HG03520 (cell line): Measurements from ENCODE around the gene LYSMD3.

ENCODE experiments used
- ATAC-seq: cut with Tn5 transposase; IDR thresholded peaks from one replicate; pipeline ENCODE4 v1.9.1; 2021; ENCODE audit warnings: mild to moderate bottlenecking, moderate library complexity; ENCODE audit not compliant: unreplicated experiment

LYSMD3 gene

DNA sequence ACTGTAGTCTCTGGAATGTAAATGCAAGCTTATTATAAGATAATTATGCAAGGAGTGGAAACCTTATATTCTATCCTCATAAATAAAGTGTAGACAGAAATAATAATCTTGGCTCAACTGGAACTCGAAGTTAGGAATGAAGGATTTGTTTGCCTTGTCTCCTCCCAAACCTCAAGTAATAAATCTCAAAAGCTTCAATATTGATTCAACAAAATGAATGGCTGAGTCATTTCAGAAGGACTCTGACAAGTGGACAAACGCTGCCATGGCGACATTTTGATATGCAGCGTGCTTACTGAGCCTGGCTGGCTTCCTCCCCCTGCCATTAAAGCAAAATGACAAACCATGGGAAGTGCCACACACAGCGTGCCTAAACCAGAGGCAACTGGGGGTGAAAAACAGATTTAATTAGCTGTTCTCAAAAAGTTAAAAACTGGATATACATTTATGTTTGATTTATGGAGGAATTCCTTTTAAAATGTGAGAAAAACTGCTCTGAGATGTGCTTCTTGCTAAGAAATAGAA is 18.7 kb upstream of the LYSMD3 start:
- ATAC-seq, result no peak

DNA sequence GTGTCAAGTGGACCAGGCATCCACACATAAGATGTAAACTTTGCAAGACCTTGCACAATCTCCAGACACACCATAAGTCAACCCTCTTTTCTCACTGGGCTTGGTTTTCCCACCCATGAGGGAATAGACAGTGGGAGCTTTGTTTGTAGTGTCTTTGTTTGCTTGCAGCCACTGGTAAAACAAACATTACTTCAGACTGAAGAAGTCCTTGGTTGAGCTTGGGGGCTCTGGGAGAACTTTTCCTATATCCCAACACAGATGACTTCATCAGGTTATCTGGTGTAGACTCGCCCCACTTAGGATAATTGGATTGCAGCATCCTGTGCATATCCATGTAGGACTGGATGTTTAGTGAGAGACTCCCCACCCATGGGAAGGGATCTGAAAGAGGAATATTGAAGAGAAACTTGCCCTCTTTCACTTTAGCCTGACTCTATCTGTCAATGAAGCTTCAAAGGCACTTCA is 17.7 kb upstream of the LYSMD3 start:
- no peak for ATAC-seq

DNA sequence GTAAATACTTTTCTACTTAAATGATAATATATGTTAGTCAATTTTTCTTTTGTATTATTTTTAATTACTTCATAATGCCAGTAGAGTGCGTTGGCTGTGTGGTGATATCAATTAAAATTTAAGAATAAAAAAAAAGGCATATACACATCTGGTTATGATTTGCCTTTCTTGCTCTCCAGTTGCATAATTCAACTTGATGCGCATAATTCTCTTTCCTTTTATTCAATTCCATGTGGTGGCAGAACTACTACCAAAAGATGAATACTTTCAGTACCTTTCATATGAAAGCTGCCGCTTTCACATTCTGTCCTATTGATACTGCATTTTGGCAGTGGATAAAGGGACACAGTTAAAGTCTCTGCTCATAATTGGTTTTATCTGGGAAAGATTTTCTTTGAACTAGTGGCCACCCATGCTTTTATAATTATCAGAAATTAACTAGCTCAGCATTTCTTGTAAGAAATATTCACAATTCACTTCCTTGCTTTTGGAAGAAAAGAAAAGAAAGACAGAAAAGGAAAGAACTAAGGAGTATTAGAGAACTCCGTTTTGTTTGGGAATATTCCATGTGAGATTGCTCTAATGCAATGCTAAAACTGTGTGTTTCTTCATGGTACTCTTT is 16.9 kb upstream of the LYSMD3 start:
- ATAC-seq, result no peak

DNA sequence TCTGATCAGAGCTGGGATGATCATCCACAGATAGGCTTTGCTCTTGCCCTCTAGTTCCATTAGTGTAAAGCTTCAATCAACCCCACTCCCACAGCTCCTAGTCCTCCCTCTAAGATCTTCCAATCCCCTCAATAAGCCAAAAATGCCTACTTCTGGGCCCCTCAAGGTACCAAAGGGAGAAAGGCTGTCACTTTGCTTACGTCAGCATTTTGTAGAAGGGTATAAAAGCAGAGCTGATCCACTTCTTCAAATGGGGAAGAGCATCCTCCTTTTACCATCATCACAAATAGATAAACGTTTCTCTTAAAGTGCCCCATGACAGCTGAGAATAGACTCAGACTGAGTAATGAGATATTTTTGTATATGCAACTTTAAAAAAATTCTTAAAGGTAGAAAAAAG is 16.1 kb upstream of the LYSMD3 start:
- ATAC-seq, result no peak

DNA sequence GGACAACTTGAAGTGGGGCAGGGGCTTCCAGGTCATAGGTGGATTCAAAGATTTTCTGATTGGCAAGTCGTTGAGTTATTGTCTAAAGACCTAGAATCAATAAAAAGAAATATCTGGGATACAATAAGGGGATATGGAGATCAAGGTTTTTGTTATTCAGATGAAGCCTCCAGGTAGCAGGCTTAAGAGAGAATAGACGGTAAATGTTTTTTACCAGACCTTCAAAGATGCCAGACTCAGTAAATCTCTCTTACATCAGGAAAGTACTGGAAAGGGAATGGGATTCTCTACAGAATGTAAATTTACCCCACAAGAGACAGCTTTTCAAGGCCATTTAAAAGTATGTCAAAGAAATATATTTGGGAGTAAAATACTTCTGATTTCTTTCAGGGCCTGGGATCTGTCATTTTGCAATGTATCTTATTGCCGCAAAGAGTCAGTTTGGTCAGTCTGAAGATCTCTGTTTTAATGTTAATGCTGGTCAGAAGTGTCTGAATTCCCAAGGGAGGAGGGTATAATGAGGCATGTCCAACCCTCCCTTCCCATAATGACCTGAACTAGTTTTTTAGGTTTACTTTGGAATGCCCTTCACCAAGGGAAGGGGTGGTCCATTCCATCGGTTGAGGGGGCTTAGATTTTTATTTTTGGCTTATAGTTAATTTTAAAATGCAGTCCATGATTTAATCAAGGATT is 13.6 kb upstream of the LYSMD3 start:
- ATAC-seq, result no peak

DNA sequence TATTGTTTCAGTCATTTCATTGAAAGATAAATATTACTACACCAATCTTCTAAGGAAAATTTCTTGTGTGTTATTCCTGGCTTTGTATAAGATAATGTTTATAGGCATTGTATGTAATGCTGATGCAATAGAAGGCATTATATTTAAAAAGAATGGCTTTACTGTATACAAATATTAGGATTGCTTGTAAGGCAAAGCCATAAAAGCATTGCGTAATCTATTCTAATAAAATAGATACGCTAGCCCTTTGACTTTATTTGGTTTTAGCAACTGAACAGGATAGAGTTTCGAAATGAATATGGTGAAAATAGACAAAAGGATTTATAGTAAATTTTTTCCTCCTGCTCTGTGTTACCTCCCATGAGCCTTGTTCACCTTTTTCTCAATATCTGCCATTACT is 5.5 kb upstream of the LYSMD3 start:
- ATAC-seq, result no peak

DNA sequence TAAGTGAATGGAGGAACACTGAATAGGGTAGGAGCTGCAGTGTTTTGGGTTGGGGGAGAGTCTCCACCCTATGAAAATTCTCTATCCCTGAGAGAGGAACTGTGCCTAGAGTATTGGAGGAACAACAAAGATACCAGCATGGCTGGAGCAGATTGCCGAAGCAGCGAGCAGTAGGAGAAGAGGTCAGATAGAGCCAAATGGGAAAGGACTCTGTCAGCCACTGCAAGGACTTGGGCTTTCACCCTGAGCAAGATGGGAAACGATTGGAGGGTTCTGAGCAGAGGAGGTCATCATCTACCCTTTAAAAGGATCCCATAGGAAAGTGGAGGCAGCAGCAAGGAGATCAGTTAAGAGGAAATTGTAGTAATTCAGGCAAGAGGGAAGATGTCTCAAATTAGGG is 4.4 kb upstream of the LYSMD3 start:
- no peak for ATAC-seq

DNA sequence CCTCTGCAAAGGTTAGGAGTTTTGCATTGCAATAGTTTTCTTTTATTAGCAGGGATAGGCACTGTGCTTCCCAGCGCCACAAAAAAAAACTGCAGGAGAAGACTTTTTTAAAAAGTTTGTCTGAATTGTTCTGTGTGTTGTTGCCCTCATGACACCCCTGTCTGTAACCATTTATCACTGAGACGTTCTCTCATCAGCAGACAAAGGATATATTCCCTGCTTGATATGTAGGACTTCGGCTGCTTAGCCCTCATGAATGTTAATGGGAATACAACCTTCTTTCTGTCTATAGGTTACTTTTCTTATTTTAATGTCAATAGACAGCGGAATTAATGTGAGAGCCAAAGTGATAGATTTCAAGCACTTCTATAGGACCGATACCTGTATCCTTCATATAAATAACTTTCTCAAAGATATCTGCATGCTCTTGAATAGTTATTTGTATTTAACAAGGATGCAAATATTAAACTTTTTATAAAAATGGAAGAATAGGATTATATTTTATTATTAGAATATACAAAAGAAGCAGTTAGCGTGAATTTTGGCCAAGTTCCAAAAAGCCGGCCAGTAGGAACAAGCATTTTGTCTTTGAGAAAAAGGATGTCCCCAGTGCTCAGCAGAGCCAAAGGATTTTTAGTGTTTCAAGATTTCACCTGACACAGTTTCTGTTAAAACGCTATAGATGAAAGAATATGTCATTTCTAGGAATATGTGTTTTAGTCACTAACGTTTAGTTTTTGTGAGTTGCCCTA is 1.5 kb upstream of the LYSMD3 start:
- no peak for ATAC-seq

DNA sequence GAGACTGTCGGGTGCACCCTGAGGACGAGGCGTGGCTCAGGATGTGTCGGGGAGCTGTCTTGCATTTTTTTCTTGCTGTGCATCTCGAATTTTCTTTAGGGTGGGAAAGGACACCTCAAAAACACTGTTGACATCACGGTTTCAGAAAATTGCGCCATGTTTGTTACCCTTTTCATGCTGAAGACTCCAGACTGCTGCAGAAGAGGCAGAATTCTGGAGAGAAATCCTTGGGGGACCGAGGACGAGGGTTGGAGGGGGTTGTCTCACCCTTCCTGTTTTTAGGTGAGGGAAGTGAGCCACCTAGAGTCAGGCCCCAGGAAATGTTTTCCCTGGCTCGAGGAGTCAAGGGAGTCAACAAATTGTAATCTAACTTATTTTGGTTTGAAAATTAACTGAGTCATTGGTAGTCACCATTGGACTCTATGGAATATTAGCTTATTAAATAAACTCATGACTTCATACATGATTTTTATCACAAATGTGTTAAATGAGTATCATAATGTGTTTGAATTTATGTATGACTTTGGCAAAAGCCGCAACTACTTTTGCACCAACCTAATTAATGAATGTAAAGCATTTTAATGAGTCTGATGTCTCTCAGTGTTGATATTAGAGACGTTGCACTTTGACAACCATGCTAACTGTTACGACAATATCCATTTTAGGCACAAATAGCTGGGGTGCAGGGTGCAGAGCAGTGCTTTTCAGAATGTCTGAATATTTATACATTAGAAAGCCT is 724 bp upstream of the LYSMD3 start:
- ATAC-seq, result peak; percentile 56

DNA sequence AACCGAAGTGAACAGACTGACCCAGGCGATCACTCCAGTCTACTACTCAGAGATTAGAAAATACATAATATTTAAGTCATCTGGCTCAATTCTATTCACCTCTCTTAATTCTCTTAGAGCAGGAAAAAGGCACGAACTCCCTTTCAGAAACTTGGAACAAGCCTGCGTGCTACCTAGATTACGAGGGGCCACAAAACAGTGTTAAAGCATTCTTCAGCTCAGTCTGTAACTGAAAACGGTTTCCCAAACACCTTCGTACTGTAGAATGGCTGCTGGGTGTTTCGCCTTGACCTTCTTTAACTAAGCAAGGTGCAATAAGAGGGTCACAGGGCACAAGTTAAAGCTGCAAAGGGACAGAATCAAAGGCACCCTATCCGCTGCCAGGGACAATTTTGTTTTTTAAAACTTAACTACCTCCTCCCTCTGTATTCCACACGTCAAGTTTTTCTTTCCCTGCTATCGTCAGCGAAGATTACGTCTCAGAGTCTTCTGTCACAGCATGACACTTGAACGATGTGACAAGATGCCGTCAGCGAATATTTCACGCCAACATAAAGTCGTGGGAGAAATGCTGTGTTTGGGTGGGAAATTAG is 687 bp downstream of the LYSMD3 start:
- peak; percentile 6 for ATAC-seq

DNA sequence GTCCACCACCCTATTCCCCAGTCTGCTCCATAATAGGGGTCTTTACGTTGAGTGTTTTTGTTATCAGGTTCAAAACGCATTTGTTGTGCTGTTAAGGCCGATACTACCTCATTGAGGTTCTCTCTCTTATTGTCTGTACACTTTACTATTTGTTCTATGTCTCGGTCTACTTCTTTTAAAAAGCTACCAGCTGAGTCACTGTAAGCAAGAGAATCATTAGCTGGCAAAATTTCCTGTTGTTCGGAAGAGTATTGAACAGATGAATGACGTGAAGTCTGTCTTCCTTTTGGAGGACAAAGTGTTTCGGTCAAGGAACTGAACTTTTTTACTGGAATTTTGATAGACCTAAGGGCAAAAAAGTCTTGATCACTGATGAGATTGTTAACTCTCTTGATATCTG is 10.3 kb downstream of the LYSMD3 start:
- no peak for ATAC-seq

DNA sequence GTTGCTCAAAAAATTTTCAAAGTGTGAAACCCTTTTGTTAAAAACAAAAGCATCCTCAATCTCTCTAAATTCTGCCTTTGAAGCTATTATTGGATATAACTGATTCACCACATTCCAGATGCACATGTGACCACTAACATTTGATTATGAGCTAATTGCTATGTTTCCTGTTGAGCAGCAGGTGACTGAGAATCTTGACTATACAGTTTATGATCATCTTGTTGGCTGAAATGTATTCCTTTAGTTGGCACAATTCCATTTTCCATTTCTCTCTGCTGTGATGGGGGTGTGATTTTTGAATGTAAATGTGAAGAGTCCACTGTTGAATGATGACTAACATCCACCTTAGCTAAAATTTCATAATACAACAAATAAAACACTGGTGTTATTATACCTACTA is 10.7 kb downstream of the LYSMD3 start:
- no peak for ATAC-seq

DNA sequence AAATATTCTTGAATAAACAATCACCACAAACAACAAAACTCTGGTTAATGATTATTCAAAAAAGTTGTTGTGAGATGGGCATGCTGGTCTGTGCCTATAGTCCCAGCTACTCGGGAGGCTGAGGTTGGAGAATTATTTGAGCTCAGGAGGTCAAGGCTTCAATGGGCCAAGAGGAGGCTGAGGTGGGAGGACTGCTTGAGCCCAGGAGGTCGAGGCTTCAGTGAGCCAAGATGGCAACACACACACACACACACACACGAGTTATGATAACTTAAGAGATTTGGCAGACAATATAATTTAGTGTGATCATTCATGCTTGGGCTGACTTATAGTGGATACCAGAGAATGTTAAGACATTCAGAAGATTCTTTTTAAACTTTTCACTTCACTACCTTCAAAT is 14.9 kb downstream of the LYSMD3 start:
- no peak for ATAC-seq

DNA sequence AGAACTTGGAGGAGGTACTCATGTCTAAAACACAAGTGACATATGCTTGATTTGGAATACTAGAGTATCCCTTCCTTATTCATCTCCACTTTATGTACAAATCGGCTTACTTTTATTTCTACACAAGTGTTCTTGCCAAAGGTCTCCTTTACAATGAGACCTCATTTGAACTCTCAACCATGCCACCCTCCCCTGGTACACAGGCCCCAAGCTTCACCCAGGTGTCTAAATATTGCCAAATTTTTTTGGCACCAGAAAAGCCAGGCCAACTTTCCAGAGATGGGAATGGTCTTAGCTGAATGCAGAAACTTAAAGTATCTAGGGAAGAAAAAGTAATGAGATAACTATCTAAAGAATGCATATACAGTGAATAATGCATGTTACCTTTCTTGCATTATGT is 18.9 kb downstream of the LYSMD3 start:
- no peak for ATAC-seq

DNA sequence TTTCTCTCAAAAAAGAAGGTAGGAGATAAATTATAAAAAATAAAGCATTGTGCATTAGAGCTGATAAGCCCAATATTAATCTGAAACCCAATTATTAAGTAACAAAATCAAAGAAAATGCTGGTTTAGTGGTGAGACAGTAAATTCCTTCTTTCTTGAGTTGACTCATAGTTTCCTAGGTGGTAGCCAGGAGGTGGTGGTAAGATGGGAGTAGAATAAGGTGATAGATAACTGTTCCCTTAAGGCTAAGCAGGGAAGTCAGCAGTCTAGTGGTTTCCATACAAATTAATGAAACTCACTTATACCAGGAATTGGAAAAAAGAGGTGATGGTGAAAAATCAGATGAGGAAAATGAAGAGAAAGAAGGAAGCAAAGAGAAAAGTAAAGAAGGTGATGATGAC is 23.2 kb downstream of the LYSMD3 start:
- no peak for ATAC-seq

DNA sequence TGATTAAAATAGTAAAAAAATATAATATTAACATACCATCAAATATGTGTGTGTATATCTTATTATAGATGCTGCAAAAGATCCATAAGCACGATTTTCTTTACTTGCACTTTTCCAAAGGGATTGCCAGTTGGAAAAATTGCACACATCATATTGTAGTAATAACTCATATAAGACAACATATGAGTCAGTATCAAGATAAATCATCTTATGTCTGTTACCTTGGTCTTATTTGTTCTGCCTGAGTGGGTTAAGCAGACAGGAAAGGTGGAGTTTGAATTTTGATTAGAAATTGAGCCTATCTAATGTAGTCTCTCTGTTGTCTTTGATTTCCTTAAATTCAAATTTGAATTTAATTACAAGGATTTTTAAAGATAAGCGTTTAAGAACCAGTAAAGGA is 24.6 kb downstream of the LYSMD3 start:
- ATAC-seq, result no peak

DNA sequence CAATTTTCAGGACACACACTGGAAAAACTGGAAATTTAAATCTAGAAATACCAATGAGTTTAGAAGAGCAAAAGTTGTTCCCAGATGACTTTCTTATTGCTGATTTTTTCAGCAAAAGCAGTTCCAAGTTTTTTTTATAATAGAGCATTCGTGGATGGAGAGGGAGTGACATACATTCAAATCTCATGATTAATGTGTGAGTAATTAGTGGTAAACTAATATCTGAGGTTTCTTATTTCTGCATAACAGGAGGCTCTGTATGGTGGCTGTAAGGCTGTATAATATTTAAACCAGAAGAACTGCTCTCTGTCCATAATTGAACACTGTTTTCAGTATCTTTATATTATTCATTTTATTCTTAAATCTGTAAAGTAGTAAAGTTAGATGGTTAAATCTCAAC is 25.8 kb downstream of the LYSMD3 start:
- no peak for ATAC-seq

DNA sequence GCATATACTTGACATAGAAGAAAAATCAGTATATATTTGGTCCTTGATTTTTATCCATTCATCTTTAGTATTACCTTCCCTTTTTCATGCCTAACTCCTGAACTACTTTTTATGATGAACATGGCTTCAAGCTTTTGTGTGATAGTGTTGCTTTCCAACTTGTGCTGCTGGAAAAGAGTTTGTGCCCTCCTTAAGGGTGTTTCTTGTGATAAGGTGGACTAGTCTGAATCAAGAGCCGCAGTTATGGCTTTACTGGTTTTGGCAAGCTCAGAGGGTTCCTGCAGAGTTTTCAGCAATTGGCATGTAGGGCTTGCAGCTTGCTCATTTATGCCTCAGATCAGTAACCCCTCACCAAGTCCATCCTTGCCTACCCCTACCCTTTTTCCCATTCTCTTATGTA is 34.2 kb downstream of the LYSMD3 start:
- ATAC-seq, result no peak

DNA sequence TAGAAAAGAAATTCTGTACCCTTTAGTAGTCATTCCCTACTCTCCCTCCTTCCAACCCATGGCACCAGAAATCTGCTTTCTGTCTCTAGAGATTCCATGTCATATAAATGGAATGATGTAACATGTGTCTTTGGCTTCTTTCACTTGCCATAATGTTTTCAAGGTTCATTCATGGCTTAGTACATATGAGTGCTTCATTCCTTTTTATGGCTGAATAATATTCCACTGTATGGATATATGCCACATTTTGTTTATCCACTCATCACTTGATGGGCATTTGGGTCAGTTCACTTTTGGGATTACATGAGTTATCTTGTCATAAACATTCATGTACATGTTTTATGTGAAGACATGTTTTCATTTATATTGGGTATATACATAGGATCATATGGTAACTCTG is 35.3 kb downstream of the LYSMD3 start:
- no peak for ATAC-seq

DNA sequence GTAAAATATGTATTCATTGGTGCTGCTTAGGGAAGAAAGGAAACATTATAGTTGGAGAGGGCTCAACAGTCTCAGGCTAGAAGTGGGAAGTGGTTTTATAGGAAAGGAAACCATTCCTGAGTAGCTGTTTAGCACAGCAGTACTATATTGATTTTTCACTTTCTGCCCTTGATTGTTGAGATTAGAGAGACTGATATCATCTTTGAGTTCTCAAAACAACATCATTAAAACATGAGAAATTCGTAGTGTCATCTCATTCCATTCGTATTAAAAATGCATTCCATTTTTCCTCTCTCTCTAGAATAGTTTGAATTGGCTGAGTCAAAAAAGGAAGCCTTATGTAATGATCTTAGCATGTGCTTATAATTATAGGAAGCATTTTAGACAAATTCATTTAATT is 40.6 kb downstream of the LYSMD3 start:
- ATAC-seq, result no peak

DNA sequence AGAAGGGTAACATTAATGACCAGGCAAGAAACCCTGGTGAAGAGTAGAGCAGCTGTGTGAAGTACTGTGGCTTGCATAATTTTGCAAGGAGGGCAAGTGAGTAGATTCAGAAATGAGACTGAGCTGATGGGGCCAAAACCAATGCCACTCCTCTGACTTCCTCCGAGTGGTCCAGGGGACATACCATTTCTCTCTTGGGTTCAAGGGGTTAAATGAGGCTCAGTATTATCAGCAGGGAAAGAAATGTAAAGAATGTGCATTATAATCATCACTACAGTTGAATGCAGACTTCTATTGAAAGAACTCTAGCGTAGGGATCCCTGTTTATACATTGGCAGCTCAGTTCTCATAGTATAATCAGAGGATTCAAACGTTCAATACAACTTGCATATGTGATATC is 44.8 kb downstream of the LYSMD3 start:
- ATAC-seq, result no peak
